HepG2 (cell line): ENCODE data around the gene GPR183. TPM values are rescaled to one million over a fixed set of nuclear protein-coding genes. Genes with fewer than 3 reads are reported as not detected.

ENCODE experiments used
- CBX5 ChIP-seq: sonication (generic); formaldehyde crosslinking; IDR thresholded peaks from 2 replicates; pipeline ENCODE4 v1.4.0; 2020; ENCODE audit warnings: missing genetic modification reagents, borderline replicate concordance
- GATAD1 ChIP-seq: IDR thresholded peaks from 2 replicates; pipeline ENCODE4 v1.6.1; 2016; ENCODE audit warnings: missing genetic modification reagents, missing compliant biosample characterization
- KDM1A ChIP-seq: IDR thresholded peaks from 2 replicates; pipeline ENCODE4 v1.6.1; 2016; ENCODE audit warnings: missing compliant biosample characterization
- MTF1 ChIP-seq: sonication (generic); formaldehyde crosslinking; IDR thresholded peaks from 2 replicates; pipeline ENCODE4 v1.5.0; 2020; ENCODE audit warnings: missing genetic modification reagents
- RELA ChIP-seq: sonication (generic); formaldehyde crosslinking; IDR thresholded peaks from 2 replicates; pipeline ENCODE4 v1.4.0; 2020; ENCODE audit warnings: missing genetic modification reagents
- ZNF570 ChIP-seq: sonication (generic); formaldehyde crosslinking; IDR thresholded peaks from 2 replicates; pipeline ENCODE4 v1.4.0; 2020; ENCODE audit warnings: mild to moderate bottlenecking, missing genetic modification reagents, borderline replicate concordance
- polyA plus RNA-seq, 8 experiments: library from polyadenylated mRNA; depleted of rRNA in 3 of 8; stranded (reverse) in 7 of 8; unstranded in 1 of 8; fragments of >200 nt; fragmentation: Illumina TruSeq in 4 of 8; extraction: Trizol in 4 of 8; gene quantifications; 2 replicates each; pipeline versions ENCODE4 v1.2.1 to v1.2.3, GENCODE V29; 2011 to 2016; ENCODE audit warnings: low read depth in 4 of 8, missing spikeins in 1 of 8, mixed read lengths in 1 of 8; ENCODE audit not compliant: insufficient read depth in 1 of 8
- total RNA-seq, 5 experiments: library from RNA; depleted of rRNA; stranded (reverse); fragments of >200 nt; fragmentation: Illumina TruSeq; extraction: Trizol; gene quantifications; 2 replicates each; pipeline ENCODE4 v1.2.3, GENCODE V29; 2016; ENCODE audit warnings: low read depth in 1 of 5
- TF ChIP-seq, protein P1 (sequence below): sonication (generic); formaldehyde crosslinking; IDR thresholded peaks from 2 replicates; pipeline ENCODE4 v1.5.1; 2020; ENCODE audit warnings: missing genetic modification reagents, mild to moderate bottlenecking, borderline replicate concordance
- TF ChIP-seq, protein P2 (sequence below): sonication (generic); formaldehyde crosslinking; IDR thresholded peaks from 2 replicates; pipeline ENCODE4 v1.5.0; 2020; ENCODE audit warnings: mild to moderate bottlenecking, missing genetic modification reagents
- TF ChIP-seq, protein P3 (sequence below): sonication (generic); formaldehyde crosslinking; IDR thresholded peaks from 2 replicates; pipeline ENCODE4 v1.4.0; 2020; ENCODE audit warnings: missing genetic modification reagents; ENCODE audit errors: not compliant biosample characterization

The GPR183 gene
- total and polyA plus RNA-seq, 2 of the 13 experiments (the other 11 are each of a cell fraction or from before 2014, with no cell fraction given), result not detected

DNA sequence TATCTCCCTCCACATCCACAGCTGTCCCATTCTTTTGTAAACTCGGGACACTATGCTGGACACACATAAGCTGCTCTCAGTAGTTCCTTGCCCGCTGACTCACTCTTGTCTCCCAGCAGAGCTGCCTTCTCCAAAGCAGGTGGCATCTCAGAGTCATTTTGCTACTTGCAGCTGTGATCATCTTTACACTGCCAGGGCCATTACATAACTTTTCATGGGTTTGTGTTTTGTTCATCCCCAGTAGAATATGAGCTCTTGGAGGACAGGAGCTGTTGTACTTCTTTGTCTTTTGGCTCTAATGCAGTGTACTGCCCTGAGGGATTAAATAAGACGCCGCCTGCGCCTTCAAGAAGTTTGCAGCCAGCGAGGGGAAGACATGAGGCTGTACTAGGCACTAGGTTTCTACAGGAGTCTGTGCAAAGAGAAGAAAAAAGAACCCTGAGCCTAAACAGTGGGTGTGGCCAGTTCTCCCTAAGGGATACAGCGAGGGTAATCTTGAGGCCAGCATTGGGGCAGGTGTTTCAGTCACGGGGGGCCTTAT, 40.8 kb upstream of the GPR183 start (continued):
- TF ChIP-seq, protein P1, sequence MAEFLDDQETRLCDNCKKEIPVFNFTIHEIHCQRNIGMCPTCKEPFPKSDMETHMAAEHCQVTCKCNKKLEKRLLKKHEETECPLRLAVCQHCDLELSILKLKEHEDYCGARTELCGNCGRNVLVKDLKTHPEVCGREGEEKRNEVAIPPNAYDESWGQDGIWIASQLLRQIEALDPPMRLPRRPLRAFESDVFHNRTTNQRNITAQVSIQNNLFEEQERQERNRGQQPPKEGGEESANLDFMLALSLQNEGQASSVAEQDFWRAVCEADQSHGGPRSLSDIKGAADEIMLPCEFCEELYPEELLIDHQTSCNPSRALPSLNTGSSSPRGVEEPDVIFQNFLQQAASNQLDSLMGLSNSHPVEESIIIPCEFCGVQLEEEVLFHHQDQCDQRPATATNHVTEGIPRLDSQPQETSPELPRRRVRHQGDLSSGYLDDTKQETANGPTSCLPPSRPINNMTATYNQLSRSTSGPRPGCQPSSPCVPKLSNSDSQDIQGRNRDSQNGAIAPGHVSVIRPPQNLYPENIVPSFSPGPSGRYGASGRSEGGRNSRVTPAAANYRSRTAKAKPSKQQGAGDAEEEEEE (CRISPR knock-in tag), result no peak
- no peak for TF ChIP-seq RELA (CRISPR knock-in tag)
- TF ChIP-seq CBX5 (CRISPR knock-in tag), result no peak
- TF ChIP-seq, protein P2, sequence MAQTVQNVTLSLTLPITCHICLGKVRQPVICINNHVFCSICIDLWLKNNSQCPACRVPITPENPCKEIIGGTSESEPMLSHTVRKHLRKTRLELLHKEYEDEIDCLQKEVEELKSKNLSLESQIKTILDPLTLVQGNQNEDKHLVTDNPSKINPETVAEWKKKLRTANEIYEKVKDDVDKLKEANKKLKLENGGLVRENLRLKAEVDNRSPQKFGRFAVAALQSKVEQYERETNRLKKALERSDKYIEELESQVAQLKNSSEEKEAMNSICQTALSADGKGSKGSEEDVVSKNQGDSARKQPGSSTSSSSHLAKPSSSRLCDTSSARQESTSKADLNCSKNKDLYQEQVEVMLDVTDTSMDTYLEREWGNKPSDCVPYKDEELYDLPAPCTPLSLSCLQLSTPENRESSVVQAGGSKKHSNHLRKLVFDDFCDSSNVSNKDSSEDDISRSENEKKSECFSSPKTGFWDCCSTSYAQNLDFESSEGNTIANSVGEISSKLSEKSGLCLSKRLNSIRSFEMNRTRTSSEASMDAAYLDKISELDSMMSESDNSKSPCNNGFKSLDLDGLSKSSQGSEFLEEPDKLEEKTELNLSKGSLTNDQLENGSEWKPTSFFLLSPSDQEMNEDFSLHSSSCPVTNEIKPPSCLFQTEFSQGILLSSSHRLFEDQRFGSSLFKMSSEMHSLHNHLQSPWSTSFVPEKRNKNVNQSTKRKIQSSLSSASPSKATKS, result no peak
- no peak for TF ChIP-seq KDM1A (CRISPR knock-in tag)
- TF ChIP-seq MTF1 (CRISPR knock-in tag), result no peak
- TF ChIP-seq GATAD1, result no peak
- TF ChIP-seq ZNF570 (CRISPR knock-in tag), result no peak
- TF ChIP-seq, protein P3, sequence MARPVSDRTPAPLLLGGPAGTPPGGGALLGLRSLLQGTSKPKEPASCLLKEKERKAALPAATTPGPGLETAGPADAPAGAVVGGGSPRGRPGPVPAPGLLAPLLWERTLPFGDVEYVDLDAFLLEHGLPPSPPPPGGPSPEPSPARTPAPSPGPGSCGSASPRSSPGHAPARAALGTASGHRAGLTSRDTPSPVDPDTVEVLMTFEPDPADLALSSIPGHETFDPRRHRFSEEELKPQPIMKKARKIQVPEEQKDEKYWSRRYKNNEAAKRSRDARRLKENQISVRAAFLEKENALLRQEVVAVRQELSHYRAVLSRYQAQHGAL (CRISPR knock-in tag), result no peak
